Uterus (tissue), 4 donors: ENCODE data around the gene METAP2. TPM values are rescaled to one million over a fixed set of nuclear protein-coding genes. Genes with fewer than 3 reads are reported as not detected.

ENCODE experiments used
- DNase-seq, 2 donors: peaks; one replicate each; pipeline ENCODE4 v3.0.0-alpha.2; 2019 to 2020
- H3K27ac ChIP-seq, 2 donors: fragments of 200-600 bp; sonication (generic); 1 replicate in 1 of 2; 2 replicates in 1 of 2; pipeline ENCODE4 v1.5.1; 2016 to 2018
- H3K27me3 ChIP-seq, 2 donors: fragments of 200-600 bp; sonication (generic); one replicate each; pipeline ENCODE4 v1.5.1; 2018 to 2019; ENCODE audit warnings: control low read depth in 1 of 2
- H3K36me3 ChIP-seq, 2 donors: fragments of 200-600 bp; sonication (generic); one replicate each; pipeline ENCODE4 v1.5.1; 2019; ENCODE audit warnings: control low read depth in 1 of 2
- H3K4me1 ChIP-seq, 2 donors: fragments of 200-600 bp; sonication (generic); one replicate each; pipeline ENCODE4 v1.5.1; 2018 to 2019; ENCODE audit warnings: control low read depth in 1 of 2
- H3K4me3 ChIP-seq, 2 donors: fragments of 200-600 bp; sonication (generic); 1 replicate in 1 of 2; 2 replicates in 1 of 2; pipeline ENCODE4 v1.5.1; 2018 to 2019; ENCODE audit warnings: mild to moderate bottlenecking in 1 of 2
- H3K9me3 ChIP-seq, 2 donors: fragments of 200-600 bp; sonication (generic); one replicate each; pipeline ENCODE4 v1.5.1; 2019; ENCODE audit warnings: control low read depth in 1 of 2
- CTCF ChIP-seq, 4 experiments: fragments of 200-600 bp in 2 of 4; fragments of 450-650 bp in 2 of 4; sonication (generic) in 2 of 4; IDR thresholded peaks; one replicate each; pipeline ENCODE4 v1.5.1; 2016 to 2019; ENCODE audit warnings: antibody characterized with exemption in 4 of 4, mild to moderate bottlenecking in 2 of 4, moderate library complexity in 1 of 4
- POLR2A ChIP-seq, 2 donors: fragments of 450-650 bp; IDR thresholded peaks; one replicate each; pipeline ENCODE4 v1.6.1; 2016; ENCODE audit warnings: antibody characterized with exemption in 2 of 2, mild to moderate bottlenecking in 1 of 2, moderate library complexity in 1 of 2
- intact Hi-C: fragments of 100-400 bp; cut with DNase I; formaldehyde crosslinking; loops from one replicate; pipeline ENCODE4 v1.15.1; 2023; ENCODE audit warnings: low total_unique reads
- total RNA-seq, 4 donors: library from RNA; depleted of rRNA in 3 of 4; stranded (reverse); fragments of >200 nt in 3 of 4; gene quantifications; one replicate each; pipeline versions ENCODE4 v1.1.0 to v1.2.4, GENCODE V29; 2014 to 2023
- donor health status: DM: yes; HTN: yes; CAD: no.

The METAP2 gene
- total RNA-seq, 4 donors from 2014 or later, result 25.9 to 544 (median 72.8) TPM

- no peaks in the 10 kb centered on the region for H3K4me1 ChIP-seq
- no peak overlapping the region for H3K27ac ChIP-seq
- intact Hi-C loops, result no loop called here
- no peak overlapping the region for H3K4me3 ChIP-seq
- H3K9me3 ChIP-seq, result no peaks in the 10 kb centered on the region
- no peaks in the 10 kb centered on the region for H3K36me3 ChIP-seq
- TF ChIP-seq POLR2A (IDR thresholded peaks at IDR 0.05) (no peak), CTCF (IDR thresholded peaks at IDR 0.05) (no peak)
- DNase-seq, result no peak
- H3K27me3 ChIP-seq, result no peaks in the 10 kb centered on the region
Observed at GRCh38 chr12:95513599-95513998, 39.6 kb downstream of the METAP2 start.

GRCh38 chr12:95515197-95515596 lies 41.2 kb downstream of the METAP2 start:
- H3K27me3 ChIP-seq, result no peaks in the 10 kb centered on the region
- H3K9me3 ChIP-seq, result no peaks in the 10 kb centered on the region
- H3K27ac ChIP-seq, result no peak overlapping the region
- no peaks in the 10 kb centered on the region for H3K4me1 ChIP-seq
- H3K4me3 ChIP-seq, result no peak overlapping the region
- TF ChIP-seq POLR2A (IDR thresholded peaks at IDR 0.05), result no peak
- no peak for TF ChIP-seq CTCF (IDR thresholded peaks at IDR 0.05)
- no peak for DNase-seq
- no peaks in the 10 kb centered on the region for H3K36me3 ChIP-seq
- intact Hi-C loops, result no loop called here

GRCh38 chr12:95516757-95517156 lies 42.8 kb downstream of the METAP2 start:
- Histone ChIP-seq H3K4me1 (no peaks in the 10 kb centered on the region), H3K4me3 (no peak overlapping the region), H3K9me3 (no peaks in the 10 kb centered on the region), H3K27ac (no peak overlapping the region), H3K27me3 (no peaks in the 10 kb centered on the region), H3K36me3 (no peaks in the 10 kb centered on the region)
- intact Hi-C loops, result no loop called here
- TF ChIP-seq CTCF (IDR thresholded peaks at IDR 0.05) (no peak), POLR2A (IDR thresholded peaks at IDR 0.05) (no peak)
- no peak for DNase-seq

GRCh38 chr12:95517246-95517645 lies 43.3 kb downstream of the METAP2 start:
- H3K4me1 ChIP-seq, result no peaks in the 10 kb centered on the region
- no peaks in the 10 kb centered on the region for H3K36me3 ChIP-seq
- H3K4me3 ChIP-seq, result no peak overlapping the region
- no peak for DNase-seq
- H3K27me3 ChIP-seq, result no peaks in the 10 kb centered on the region
- H3K9me3 ChIP-seq, result no peaks in the 10 kb centered on the region
- intact Hi-C loops, result no loop called here
- TF ChIP-seq POLR2A (IDR thresholded peaks at IDR 0.05) (no peak), CTCF (IDR thresholded peaks at IDR 0.05) (no peak)
- H3K27ac ChIP-seq, result no peak overlapping the region

GRCh38 chr12:95518944-95519343 lies 45.0 kb downstream of the METAP2 start:
- Histone ChIP-seq H3K36me3 (no peaks in the 10 kb centered on the region), H3K4me1 (no peaks in the 10 kb centered on the region), H3K4me3 (no peak overlapping the region), H3K9me3 (no peaks in the 10 kb centered on the region), H3K27ac (no peak overlapping the region), H3K27me3 (no peaks in the 10 kb centered on the region)
- intact Hi-C loops, result no loop called here
- TF ChIP-seq CTCF (IDR thresholded peaks at IDR 0.05) (no peak), POLR2A (IDR thresholded peaks at IDR 0.05) (no peak)
- DNase-seq, result no peak
